ENCODE measurements around the gene PFDN4.

PFDN4 gene

DNA sequence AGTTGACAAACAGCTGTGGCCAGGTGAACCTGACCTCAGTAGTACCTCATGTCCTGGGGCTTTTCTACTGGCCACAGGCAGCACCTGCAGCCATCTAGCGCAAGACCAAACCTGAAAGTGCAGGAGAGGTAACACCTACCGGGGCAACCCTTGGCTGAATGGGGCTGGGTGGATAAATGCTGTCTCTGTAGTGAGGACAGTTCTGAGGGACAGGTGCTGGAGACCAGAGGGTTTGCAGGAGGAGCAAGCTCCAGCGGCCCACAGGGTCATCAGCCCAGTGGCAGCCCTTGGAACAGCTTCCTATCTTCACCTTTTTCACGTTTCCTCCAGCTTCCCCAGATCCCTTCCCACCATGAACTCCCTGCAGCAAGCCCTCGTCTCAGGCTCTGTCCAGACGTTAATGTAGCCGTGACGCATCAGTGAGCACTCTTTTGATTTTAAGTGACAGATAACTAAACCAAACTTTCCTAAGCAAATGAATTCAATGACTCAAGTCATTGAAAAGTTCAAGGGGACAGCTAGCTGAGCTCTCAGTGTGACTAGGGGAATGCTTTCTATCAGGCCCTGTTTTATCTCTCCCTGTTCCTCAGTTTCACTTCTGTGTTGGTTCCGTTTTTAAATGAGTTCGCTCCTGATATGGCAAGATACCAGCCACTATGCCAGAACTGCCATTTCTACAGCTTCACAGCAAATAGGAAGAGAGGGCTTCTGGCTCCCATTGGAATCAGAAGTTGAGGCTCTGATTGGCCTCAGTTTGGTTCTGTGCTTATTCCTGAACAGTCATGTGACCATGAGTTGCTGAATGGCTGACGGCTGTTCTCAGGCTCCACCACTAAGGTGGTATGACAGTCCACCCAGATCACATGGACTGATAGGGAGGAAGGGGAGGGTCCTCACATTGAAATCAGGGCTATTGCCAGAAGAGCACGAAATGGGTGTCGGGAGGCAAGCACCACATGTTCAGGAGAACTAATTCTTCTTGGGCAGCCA is 12.1 kb upstream of the PFDN4 start:
- Histone ChIP-seq H3K27me3 (ENCODE audit: control insufficient read depth, insufficient read depth, low read length) (no peaks in the 10 kb centered on the region), H3K4me3 (ENCODE audit: low read depth, low read length) (no peak overlapping the region), H3K9ac (ENCODE audit: low read depth, low read length) (no peak overlapping the region), H3K9me3 (ENCODE audit: control insufficient read depth, insufficient read depth, low read length) (no peaks in the 10 kb centered on the region), H3K4me1 (ENCODE audit: control insufficient read depth, insufficient read depth, low read length) (no peaks in the 10 kb centered on the region), H3K36me3 (ENCODE audit: control insufficient read depth, insufficient read depth, low read length) (no peaks in the 10 kb centered on the region)

- no peaks in the 10 kb centered on the region for H3K27me3 ChIP-seq (ENCODE audit: control insufficient read depth, insufficient read depth, low read length)
- H3K9me3 ChIP-seq (ENCODE audit: control insufficient read depth, insufficient read depth, low read length) = no peaks in the 10 kb centered on the region
- H3K4me1 ChIP-seq (ENCODE audit: control insufficient read depth, insufficient read depth, low read length) = no peaks in the 10 kb centered on the region
- no peaks in the 10 kb centered on the region for H3K36me3 ChIP-seq (ENCODE audit: control insufficient read depth, insufficient read depth, low read length)
- no peak overlapping the region for H3K4me3 ChIP-seq (ENCODE audit: low read depth, low read length)
- no peak overlapping the region for H3K9ac ChIP-seq (ENCODE audit: low read depth, low read length)
These were observed 10.0 kb upstream of the PFDN4 start for GRCh38 chr20:54197621-54198604.

DNA sequence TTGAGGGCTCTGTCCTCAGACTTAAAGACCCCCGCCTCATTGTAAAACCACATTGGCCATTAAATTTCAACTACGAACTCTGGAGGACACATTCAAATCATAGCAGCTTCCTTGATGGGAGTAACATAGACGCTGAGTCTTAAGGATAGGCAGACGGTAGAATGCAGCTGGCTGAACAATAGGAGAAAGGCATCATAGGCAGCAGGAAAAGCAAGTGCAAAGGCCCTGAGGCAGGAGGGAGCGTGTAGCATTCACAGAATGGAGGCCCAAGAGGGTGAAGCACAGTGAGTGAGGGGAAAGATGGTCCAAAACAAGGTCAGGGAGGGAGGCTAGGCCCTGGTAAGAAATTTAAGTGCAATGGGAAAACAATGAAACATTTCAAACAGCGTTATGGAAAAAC is 8.6 kb upstream of the PFDN4 start:
- H3K4me1 ChIP-seq (ENCODE audit: control insufficient read depth, insufficient read depth, low read length) = no peaks in the 10 kb centered on the region
- H3K27me3 ChIP-seq (ENCODE audit: control insufficient read depth, insufficient read depth, low read length) = no peaks in the 10 kb centered on the region
- H3K4me3 ChIP-seq (ENCODE audit: low read depth, low read length) = no peak overlapping the region
- no peak overlapping the region for H3K9ac ChIP-seq (ENCODE audit: low read depth, low read length)
- H3K36me3 ChIP-seq (ENCODE audit: control insufficient read depth, insufficient read depth, low read length) = no peaks in the 10 kb centered on the region
- no peaks in the 10 kb centered on the region for H3K9me3 ChIP-seq (ENCODE audit: control insufficient read depth, insufficient read depth, low read length)

GRCh38 chr20:54199721-54200176 is 8.1 kb upstream of the PFDN4 start:
- H3K27me3 ChIP-seq (ENCODE audit: control insufficient read depth, insufficient read depth, low read length) = no peaks in the 10 kb centered on the region
- H3K4me1 ChIP-seq (ENCODE audit: control insufficient read depth, insufficient read depth, low read length) = no peaks in the 10 kb centered on the region
- no peak overlapping the region for H3K9ac ChIP-seq (ENCODE audit: low read depth, low read length)
- no peaks in the 10 kb centered on the region for H3K9me3 ChIP-seq (ENCODE audit: control insufficient read depth, insufficient read depth, low read length)
- no peak overlapping the region for H3K4me3 ChIP-seq (ENCODE audit: low read depth, low read length)
- H3K36me3 ChIP-seq (ENCODE audit: control insufficient read depth, insufficient read depth, low read length) = no peaks in the 10 kb centered on the region

GRCh38 chr20:54200487-54201267 is 7.2 kb upstream of the PFDN4 start:
- Histone ChIP-seq H3K9me3 (ENCODE audit: control insufficient read depth, insufficient read depth, low read length) (no peaks in the 10 kb centered on the region), H3K9ac (ENCODE audit: low read depth, low read length) (no peak overlapping the region), H3K4me1 (ENCODE audit: control insufficient read depth, insufficient read depth, low read length) (no peaks in the 10 kb centered on the region), H3K4me3 (ENCODE audit: low read depth, low read length) (no peak overlapping the region), H3K27me3 (ENCODE audit: control insufficient read depth, insufficient read depth, low read length) (no peaks in the 10 kb centered on the region), H3K36me3 (ENCODE audit: control insufficient read depth, insufficient read depth, low read length) (no peaks in the 10 kb centered on the region)

- no peaks in the 10 kb centered on the region for H3K27me3 ChIP-seq (ENCODE audit: control insufficient read depth, insufficient read depth, low read length)
- no peaks in the 10 kb centered on the region for H3K36me3 ChIP-seq (ENCODE audit: control insufficient read depth, insufficient read depth, low read length)
- H3K4me1 ChIP-seq (ENCODE audit: control insufficient read depth, insufficient read depth, low read length) = no peaks in the 10 kb centered on the region
- H3K9me3 ChIP-seq (ENCODE audit: control insufficient read depth, insufficient read depth, low read length) = no peaks in the 10 kb centered on the region
- no peak overlapping the region for H3K4me3 ChIP-seq (ENCODE audit: low read depth, low read length)
- H3K9ac ChIP-seq (ENCODE audit: low read depth, low read length) = no peak overlapping the region
These were observed 6.5 kb upstream of the PFDN4 start for GRCh38 chr20:54201268-54201846.

GRCh38 chr20:54203281-54203680 is 4.6 kb upstream of the PFDN4 start:
- Histone ChIP-seq H3K4me3 (ENCODE audit: low read depth, low read length) (no peak overlapping the region), H3K9me3 (ENCODE audit: control insufficient read depth, insufficient read depth, low read length) (no peaks in the 10 kb centered on the region), H3K9ac (ENCODE audit: low read depth, low read length) (no peak overlapping the region), H3K36me3 (ENCODE audit: control insufficient read depth, insufficient read depth, low read length) (no peaks in the 10 kb centered on the region), H3K4me1 (ENCODE audit: control insufficient read depth, insufficient read depth, low read length) (no peaks in the 10 kb centered on the region), H3K27me3 (ENCODE audit: control insufficient read depth, insufficient read depth, low read length) (no peaks in the 10 kb centered on the region)

- Histone ChIP-seq H3K9ac (ENCODE audit: low read depth, low read length) (no peak overlapping the region), H3K4me3 (ENCODE audit: low read depth, low read length) (no peak overlapping the region), H3K4me1 (ENCODE audit: control insufficient read depth, insufficient read depth, low read length) (no peaks in the 10 kb centered on the region), H3K27me3 (ENCODE audit: control insufficient read depth, insufficient read depth, low read length) (no peaks in the 10 kb centered on the region), H3K36me3 (ENCODE audit: control insufficient read depth, insufficient read depth, low read length) (no peaks in the 10 kb centered on the region), H3K9me3 (ENCODE audit: control insufficient read depth, insufficient read depth, low read length) (no peaks in the 10 kb centered on the region)
These were observed 3.8 kb upstream of the PFDN4 start for GRCh38 chr20:54204063-54204462.

- Histone ChIP-seq H3K9ac (ENCODE audit: low read depth, low read length) (no peak overlapping the region), H3K9me3 (ENCODE audit: control insufficient read depth, insufficient read depth, low read length) (no peaks in the 10 kb centered on the region), H3K4me3 (ENCODE audit: low read depth, low read length) (no peak overlapping the region), H3K27me3 (ENCODE audit: control insufficient read depth, insufficient read depth, low read length) (no peaks in the 10 kb centered on the region), H3K4me1 (ENCODE audit: control insufficient read depth, insufficient read depth, low read length) (peaks cover under 1% of the 10 kb centered on the region), H3K36me3 (ENCODE audit: control insufficient read depth, insufficient read depth, low read length) (no peaks in the 10 kb centered on the region)
These were observed 3.4 kb upstream of the PFDN4 start for GRCh38 chr20:54204481-54204880.

GRCh38 chr20:54205450-54205849 is 2.4 kb upstream of the PFDN4 start:
- H3K9ac ChIP-seq (ENCODE audit: low read depth, low read length) = no peak overlapping the region
- no peak overlapping the region for H3K4me3 ChIP-seq (ENCODE audit: low read depth, low read length)
- no peaks in the 10 kb centered on the region for H3K27me3 ChIP-seq (ENCODE audit: control insufficient read depth, insufficient read depth, low read length)
- H3K9me3 ChIP-seq (ENCODE audit: control insufficient read depth, insufficient read depth, low read length) = no peaks in the 10 kb centered on the region
- H3K4me1 ChIP-seq (ENCODE audit: control insufficient read depth, insufficient read depth, low read length) = peaks cover 3% of the 10 kb centered on the region
- no peaks in the 10 kb centered on the region for H3K36me3 ChIP-seq (ENCODE audit: control insufficient read depth, insufficient read depth, low read length)
